Muscle layer of duodenum (tissue), 2 donors: Measurements from ENCODE around the gene PCDHGA8.
"Not testable (repeated sequence)": the region's sequence is repeated elsewhere in the genome, so short reads cannot be mapped to it uniquely, and the experiment has no call there.

ENCODE experiments used
- H3K27ac ChIP-seq: one replicate; pipeline ENCODE4 v1.7.0; 2013; ENCODE audit warnings: mild to moderate bottlenecking, low read length
- H3K27me3 ChIP-seq: one replicate; pipeline ENCODE4 v1.7.0; 2013; ENCODE audit warnings: low read depth, mild to moderate bottlenecking, control low read depth, low read length
- H3K36me3 ChIP-seq, 2 donors: one replicate each; pipeline ENCODE4 v1.7.0; 2013; ENCODE audit warnings: low read length in 2 of 2, control low read depth in 1 of 2, mild to moderate bottlenecking in 1 of 2; ENCODE audit not compliant: insufficient read depth in 2 of 2, control insufficient read depth in 1 of 2
- H3K4me1 ChIP-seq, 2 donors: one replicate each; pipeline ENCODE4 v1.7.0; 2013; ENCODE audit warnings: low read length in 2 of 2, mild to moderate bottlenecking in 2 of 2, control low read depth in 1 of 2, moderate library complexity in 1 of 2; ENCODE audit not compliant: insufficient read depth in 2 of 2, control insufficient read depth in 1 of 2
- H3K4me3 ChIP-seq, 2 donors: one replicate each; pipeline ENCODE4 v1.7.0; 2013; ENCODE audit warnings: low read length in 2 of 2, low read depth in 1 of 2, mild to moderate bottlenecking in 1 of 2
- H3K9me3 ChIP-seq, 2 donors: one replicate each; pipeline ENCODE4 v1.7.0; 2013; ENCODE audit warnings: low read length in 2 of 2, control low read depth in 1 of 2, mild to moderate bottlenecking in 1 of 2; ENCODE audit not compliant: control insufficient read depth in 1 of 2
- donor health status: healthy.

The PCDHGA8 gene

GRCh38 chr5:141393267-141393666 is 834 bp downstream of the PCDHGA8 start:
- no peaks in the 10 kb centered on the region for H3K4me1 ChIP-seq
- no peaks in the 10 kb centered on the region for H3K27me3 ChIP-seq
- peak overlapping the region in 1 of 2 donors; percentile 73 for H3K4me3 ChIP-seq
- peaks cover 57 to 82% of the 10 kb centered on the region in 2 donors for H3K9me3 ChIP-seq
- peaks cover 0 to 4% of the 10 kb centered on the region in 2 donors for H3K36me3 ChIP-seq
- H3K27ac ChIP-seq: no peak overlapping the region

- not testable (repeated sequence) for H3K27me3 ChIP-seq, H3K36me3 ChIP-seq, H3K27ac ChIP-seq, H3K4me1 ChIP-seq
- Histone ChIP-seq H3K4me3 (peak overlapping the region in 1 of 2 donors; percentile 73), H3K9me3 (peaks cover 60 to 82% of the 10 kb centered on the region in 2 donors)
Measured at GRCh38 chr5:141394401-141395187, 2.2 kb downstream of the PCDHGA8 start.

- H3K4me3 ChIP-seq: peak within 1 kb of the TSS; percentile 33 to 54
- H3K4me1 ChIP-seq, H3K27me3 ChIP-seq, H3K27ac ChIP-seq, H3K36me3 ChIP-seq: not testable (repeated sequence)
- H3K9me3 ChIP-seq: peaks cover 47 to 77% of the 10 kb centered on the region in 2 donors
Measured at GRCh38 chr5:141397756-141398551, 5.5 kb downstream of the PCDHGA8 start, which contains the start of gene PCDHGB5. TSS of gene PCDHGB5 (plus strand) at chr5:141397947. CDS start at chr5:141398128, 181 bp downstream.

- no peaks in the 10 kb centered on the region for H3K27me3 ChIP-seq
- peaks cover 46 to 77% of the 10 kb centered on the region in 2 donors for H3K9me3 ChIP-seq
- peaks cover 0 to 4% of the 10 kb centered on the region in 2 donors for H3K36me3 ChIP-seq
- H3K27ac ChIP-seq: no peak overlapping the region
- peaks cover 0 to 4% of the 10 kb centered on the region in 2 donors for H3K4me1 ChIP-seq
- peak overlapping the region; percentile 33 to 54 for H3K4me3 ChIP-seq
Measured at GRCh38 chr5:141398608-141399007, 6.2 kb downstream of the PCDHGA8 start.

GRCh38 chr5:141399555-141400258 is 7.3 kb downstream of the PCDHGA8 start:
- peaks cover 51 to 77% of the 10 kb centered on the region in 2 donors for H3K9me3 ChIP-seq
- H3K27me3 ChIP-seq: no peaks in the 10 kb centered on the region
- H3K4me1 ChIP-seq: peaks cover 0 to 4% of the 10 kb centered on the region in 2 donors
- peaks cover 0 to 8% of the 10 kb centered on the region in 2 donors for H3K36me3 ChIP-seq
- H3K4me3 ChIP-seq: peak overlapping the region in 1 of 2 donors; percentile 54
- no peak overlapping the region for H3K27ac ChIP-seq

GRCh38 chr5:141402553-141403243 is 10.3 kb downstream of the PCDHGA8 start, which contains the start of gene PCDHGA9:
TSS of gene PCDHGA9 (plus strand) at chr5:141402778. CDS start at chr5:141402953, 175 bp downstream.
- Histone ChIP-seq H3K36me3 (peaks cover 0 to 10% of the 10 kb centered on the region in 2 donors), H3K4me3 (peak within 1 kb of the TSS; percentile 45 to 68), H3K4me1 (peaks cover 0 to 4% of the 10 kb centered on the region in 2 donors), H3K27ac (no peak within 1 kb of the TSS), H3K27me3 (no peaks in the 10 kb centered on the region), H3K9me3 (peaks cover 55 to 76% of the 10 kb centered on the region in 2 donors)

- Histone ChIP-seq H3K27me3 (no peaks in the 10 kb centered on the region), H3K4me1 (peaks cover 0 to 4% of the 10 kb centered on the region in 2 donors), H3K9me3 (peaks cover 55 to 79% of the 10 kb centered on the region in 2 donors), H3K36me3 (peaks cover 0 to 10% of the 10 kb centered on the region in 2 donors), H3K4me3 (peak overlapping the region; percentile 5 to 68), H3K27ac (no peak overlapping the region)
Measured at GRCh38 chr5:141403387-141403786, 11.0 kb downstream of the PCDHGA8 start.

GRCh38 chr5:141407790-141408505 is 15.5 kb downstream of the PCDHGA8 start, which contains the start of gene PCDHGB6:
TSS of gene PCDHGB6 (plus strand) at chr5:141408021. CDS start at chr5:141408203, 182 bp downstream.
- peaks cover 0 to 13% of the 10 kb centered on the region in 2 donors for H3K36me3 ChIP-seq
- peaks cover 59 to 79% of the 10 kb centered on the region in 2 donors for H3K9me3 ChIP-seq
- not testable (repeated sequence) for H3K4me1 ChIP-seq, H3K27me3 ChIP-seq, H3K27ac ChIP-seq
- H3K4me3 ChIP-seq: peak within 1 kb of the TSS; percentile 1 to 70

- H3K36me3 ChIP-seq: peaks cover 0 to 15% of the 10 kb centered on the region in 2 donors
- H3K27ac ChIP-seq: no peak overlapping the region
- peaks cover 55 to 78% of the 10 kb centered on the region in 2 donors for H3K9me3 ChIP-seq
- peak overlapping the region; percentile 21 to 70 for H3K4me3 ChIP-seq
- no peaks in the 10 kb centered on the region for H3K27me3 ChIP-seq
- H3K4me1 ChIP-seq: no peaks in the 10 kb centered on the region
Measured at GRCh38 chr5:141409598-141410306, 17.3 kb downstream of the PCDHGA8 start.
